HEK293T (cell line): ENCODE data around the gene MAFF.

Source experiments
- FOXM1 ChIP-seq: fragments of 450-650 bp; IDR thresholded peaks from 2 replicates; pipeline ENCODE4 v1.6.1; 2017; ENCODE audit warnings: mild to moderate bottlenecking, borderline replicate concordance
- SP1 ChIP-seq: fragments of 450-650 bp; IDR thresholded peaks from 2 replicates; pipeline ENCODE4 v1.6.1; 2017

DNA sequence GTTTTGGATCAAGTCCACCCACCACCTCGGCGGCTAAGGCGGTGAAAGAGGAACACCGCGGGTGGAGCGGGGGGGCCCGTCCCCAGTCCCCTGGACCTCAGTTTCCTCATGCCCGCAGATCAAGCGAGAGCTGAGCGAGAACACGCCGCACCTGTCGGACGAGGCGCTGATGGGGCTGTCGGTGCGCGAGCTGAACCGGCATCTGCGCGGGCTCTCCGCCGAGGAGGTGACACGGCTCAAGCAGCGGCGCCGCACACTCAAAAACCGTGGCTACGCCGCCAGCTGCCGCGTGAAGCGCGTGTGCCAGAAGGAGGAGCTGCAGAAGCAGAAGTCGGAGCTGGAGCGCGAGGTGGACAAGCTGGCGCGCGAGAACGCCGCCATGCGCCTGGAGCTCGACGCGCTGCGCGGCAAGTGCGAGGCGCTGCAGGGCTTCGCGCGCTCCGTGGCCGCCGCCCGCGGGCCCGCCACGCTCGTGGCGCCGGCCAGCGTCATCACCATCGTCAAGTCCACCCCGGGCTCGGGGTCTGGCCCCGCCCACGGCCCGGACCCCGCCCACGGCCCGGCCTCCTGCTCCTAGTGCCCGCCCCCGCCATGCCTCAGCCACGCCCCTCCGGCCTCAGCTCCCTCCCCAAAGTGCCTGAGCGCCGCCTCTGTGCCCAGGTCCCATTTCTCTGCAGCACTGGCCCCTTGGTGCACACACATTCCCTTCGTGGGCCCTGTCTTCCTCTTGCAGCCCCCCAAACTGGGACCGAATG, 12.7 kb downstream of the MAFF start:
- TF ChIP-seq SP1 (no peak), FOXM1 (0 out of 2 replicates have a peak, but pooled peaks have one; percentile 7)
